ENCODE measurements around the gene KCNS3.

KCNS3 gene

DNA sequence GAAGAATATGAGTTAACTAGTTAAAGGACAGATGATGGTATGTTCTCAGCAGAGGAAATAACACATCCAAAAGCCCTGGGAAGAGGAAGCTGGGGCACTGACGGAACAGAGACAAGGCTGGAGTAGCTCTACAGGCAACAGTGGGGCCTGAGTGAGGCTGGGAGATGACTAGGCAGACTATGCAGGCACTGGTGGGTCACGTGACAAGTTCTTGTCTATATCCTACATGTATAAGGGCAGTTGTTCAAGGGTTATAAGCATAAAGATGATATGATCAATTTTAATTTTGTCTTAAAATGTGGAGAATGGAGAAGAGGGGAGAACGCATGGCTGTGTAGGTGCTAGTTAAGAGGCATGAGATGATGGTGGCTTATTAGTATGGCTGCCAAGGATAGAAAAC is 68.6 kb downstream of the KCNS3 start:
- H3K79me2 ChIP-seq (ENCODE audit: insufficient read depth, low read length) = no peaks in the 10 kb centered on the region
- no peaks in the 10 kb centered on the region for H3F3A ChIP-seq (ENCODE audit: low read depth)
- H2AFZ ChIP-seq (ENCODE audit: low read length) = no peak overlapping the region
- no peak overlapping the region for H3K4me2 ChIP-seq (ENCODE audit: low read depth, low read length, poor library complexity, severe bottlenecking)
- H4K20me1 ChIP-seq (ENCODE audit: insufficient read depth, low read length, poor library complexity, severe bottlenecking) = no peaks in the 10 kb centered on the region
- H3K27me3 ChIP-seq (ENCODE audit: insufficient read depth, low read length, poor library complexity, severe bottlenecking) = no peaks in the 10 kb centered on the region
- no peak overlapping the region for H3K4me3 ChIP-seq (ENCODE audit: low read length, poor library complexity, severe bottlenecking)
- H3K36me3 ChIP-seq (ENCODE audit: insufficient read depth, low read length) = no peaks in the 10 kb centered on the region
- TF ChIP-seq, protein P1, sequence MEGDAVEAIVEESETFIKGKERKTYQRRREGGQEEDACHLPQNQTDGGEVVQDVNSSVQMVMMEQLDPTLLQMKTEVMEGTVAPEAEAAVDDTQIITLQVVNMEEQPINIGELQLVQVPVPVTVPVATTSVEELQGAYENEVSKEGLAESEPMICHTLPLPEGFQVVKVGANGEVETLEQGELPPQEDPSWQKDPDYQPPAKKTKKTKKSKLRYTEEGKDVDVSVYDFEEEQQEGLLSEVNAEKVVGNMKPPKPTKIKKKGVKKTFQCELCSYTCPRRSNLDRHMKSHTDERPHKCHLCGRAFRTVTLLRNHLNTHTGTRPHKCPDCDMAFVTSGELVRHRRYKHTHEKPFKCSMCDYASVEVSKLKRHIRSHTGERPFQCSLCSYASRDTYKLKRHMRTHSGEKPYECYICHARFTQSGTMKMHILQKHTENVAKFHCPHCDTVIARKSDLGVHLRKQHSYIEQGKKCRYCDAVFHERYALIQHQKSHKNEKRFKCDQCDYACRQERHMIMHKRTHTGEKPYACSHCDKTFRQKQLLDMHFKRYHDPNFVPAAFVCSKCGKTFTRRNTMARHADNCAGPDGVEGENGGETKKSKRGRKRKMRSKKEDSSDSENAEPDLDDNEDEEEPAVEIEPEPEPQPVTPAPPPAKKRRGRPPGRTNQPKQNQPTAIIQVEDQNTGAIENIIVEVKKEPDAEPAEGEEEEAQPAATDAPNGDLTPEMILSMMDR (conservative IDR thresholded peaks at IDR 0.05; ENCODE audit: low read length) = no peak
- TF ChIP-seq EZH2phosphoT487 (IDR thresholded peaks at IDR 0.05; ENCODE audit: borderline replicate concordance) = no peak
- H3K9me3 ChIP-seq (ENCODE audit: insufficient read depth, low read depth, low read length) = no peaks in the 10 kb centered on the region
- no peaks in the 10 kb centered on the region for H3K4me1 ChIP-seq (ENCODE audit: insufficient read depth, low read length, poor library complexity, severe bottlenecking)
- no peaks in the 10 kb centered on the region for H3K9me2 ChIP-seq (replicated peaks; ENCODE audit: low read depth, low read length)
- no peak overlapping the region for H3K9ac ChIP-seq (ENCODE audit: low read depth, low read length, poor library complexity, severe bottlenecking)

DNA sequence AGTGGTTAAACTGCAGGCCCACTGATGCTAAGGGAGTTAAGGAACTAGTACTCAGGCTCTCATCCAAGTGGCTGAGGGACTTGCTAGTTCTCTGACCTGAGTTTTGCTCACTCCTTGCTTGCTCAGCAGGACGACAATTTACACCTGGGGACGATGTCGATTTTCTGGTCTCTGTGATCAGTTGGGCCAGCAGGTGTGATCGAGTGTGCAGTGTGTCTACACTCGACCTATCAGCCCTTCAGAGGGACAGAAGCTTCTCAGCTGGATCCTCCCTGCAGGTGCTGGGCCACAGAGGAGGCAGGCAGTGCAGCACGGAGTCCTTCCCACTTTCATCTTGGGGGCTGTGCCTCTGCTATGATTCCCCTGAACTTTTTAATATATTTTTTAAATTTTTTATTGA is 71.5 kb downstream of the KCNS3 start:
- H3K4me3 ChIP-seq (ENCODE audit: low read length, poor library complexity, severe bottlenecking) = no peak overlapping the region
- TF ChIP-seq, protein P1 (conservative IDR thresholded peaks at IDR 0.05; ENCODE audit: low read length) = no peak
- TF ChIP-seq EZH2phosphoT487 (IDR thresholded peaks at IDR 0.05; ENCODE audit: borderline replicate concordance) = no peak
- H3K4me1 ChIP-seq (ENCODE audit: insufficient read depth, low read length, poor library complexity, severe bottlenecking) = no peaks in the 10 kb centered on the region
- no peaks in the 10 kb centered on the region for H4K20me1 ChIP-seq (ENCODE audit: insufficient read depth, low read length, poor library complexity, severe bottlenecking)
- H3K27me3 ChIP-seq (ENCODE audit: insufficient read depth, low read length, poor library complexity, severe bottlenecking) = no peaks in the 10 kb centered on the region
- no peaks in the 10 kb centered on the region for H3K9me3 ChIP-seq (ENCODE audit: insufficient read depth, low read depth, low read length)
- no peak overlapping the region for H3K9ac ChIP-seq (ENCODE audit: low read depth, low read length, poor library complexity, severe bottlenecking)
- no peaks in the 10 kb centered on the region for H3F3A ChIP-seq (ENCODE audit: low read depth)
- H3K9me2 ChIP-seq (replicated peaks; ENCODE audit: low read depth, low read length) = no peaks in the 10 kb centered on the region
- H3K79me2 ChIP-seq (ENCODE audit: insufficient read depth, low read length) = no peaks in the 10 kb centered on the region
- H2AFZ ChIP-seq (ENCODE audit: low read length) = no peak overlapping the region
- no peak overlapping the region for H3K4me2 ChIP-seq (ENCODE audit: low read depth, low read length, poor library complexity, severe bottlenecking)
- H3K36me3 ChIP-seq (ENCODE audit: insufficient read depth, low read length) = no peaks in the 10 kb centered on the region

DNA sequence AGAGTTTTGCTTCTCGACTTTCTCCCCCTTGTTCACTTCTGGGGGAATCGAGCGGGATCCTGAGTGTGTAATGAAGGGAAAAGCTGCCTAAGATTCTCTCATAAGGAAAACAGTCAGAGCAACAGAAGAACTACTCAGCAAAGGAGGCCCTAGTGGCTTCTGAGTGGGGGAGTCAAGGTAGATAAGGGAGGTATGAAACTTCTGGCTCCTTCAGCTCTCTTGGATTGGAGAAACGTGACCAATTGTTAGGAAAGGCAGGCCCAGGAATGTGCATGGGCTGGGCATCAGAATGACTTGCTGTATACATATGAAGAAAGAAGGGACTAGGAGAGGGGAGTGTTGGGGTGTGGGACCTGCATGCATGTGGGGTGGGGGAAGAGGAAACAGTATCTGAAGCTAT is 73.1 kb downstream of the KCNS3 start:
- Histone ChIP-seq H2AFZ (ENCODE audit: low read length) (no peak overlapping the region), H3K9me3 (ENCODE audit: insufficient read depth, low read depth, low read length) (no peaks in the 10 kb centered on the region)
- no peak for TF ChIP-seq EZH2phosphoT487 (IDR thresholded peaks at IDR 0.05; ENCODE audit: borderline replicate concordance)
- TF ChIP-seq, protein P1 (conservative IDR thresholded peaks at IDR 0.05; ENCODE audit: low read length) = no peak

More for the DNA sequence above, 73.1 kb downstream of the KCNS3 start:
- Histone ChIP-seq H3K79me2 (ENCODE audit: insufficient read depth, low read length) (no peaks in the 10 kb centered on the region), H4K20me1 (ENCODE audit: insufficient read depth, low read length, poor library complexity, severe bottlenecking) (no peaks in the 10 kb centered on the region), H3K27me3 (ENCODE audit: insufficient read depth, low read length, poor library complexity, severe bottlenecking) (no peaks in the 10 kb centered on the region), H3K9ac (ENCODE audit: low read depth, low read length, poor library complexity, severe bottlenecking) (no peak overlapping the region), H3F3A (ENCODE audit: low read depth) (no peaks in the 10 kb centered on the region), H3K36me3 (ENCODE audit: insufficient read depth, low read length) (no peaks in the 10 kb centered on the region), H3K9me2 (replicated peaks; ENCODE audit: low read depth, low read length) (no peaks in the 10 kb centered on the region), H3K4me3 (ENCODE audit: low read length, poor library complexity, severe bottlenecking) (no peak overlapping the region), H3K4me2 (ENCODE audit: low read depth, low read length, poor library complexity, severe bottlenecking) (no peak overlapping the region), H3K4me1 (ENCODE audit: insufficient read depth, low read length, poor library complexity, severe bottlenecking) (no peaks in the 10 kb centered on the region)

Measured in Loucy (cell line).